MM.1S (cell line): Measurements from ENCODE around the gene MLLT1.
"Not testable (repeated sequence)": the region's sequence is repeated elsewhere in the genome, so short reads cannot be mapped to it uniquely, and the experiment has no call there.

Source experiments
- DNase-seq: peaks from one replicate; pipeline ENCODE4 v3.0.0-alpha.2; 2015
- H2AFZ ChIP-seq: fragments of 300-600 bp; sonication (generic); 2 replicates; pipeline ENCODE4 v1.6.0; 2016; ENCODE audit warnings: antibody characterized with exemption, low read length
- H3F3A ChIP-seq: fragments of 300-600 bp; sonication (generic); 2 replicates; pipeline ENCODE4 v1.6.1; 2016; ENCODE audit warnings: mild to moderate bottlenecking, antibody characterized with exemption, low read length, moderate library complexity, mixed read lengths; ENCODE audit not compliant: insufficient read depth
- H3K27ac ChIP-seq: fragments of 300-600 bp; sonication (generic); 2 replicates; pipeline ENCODE4 v1.5.1; 2016; ENCODE audit warnings: mild to moderate bottlenecking, low read length
- H3K27me3 ChIP-seq: fragments of 300-600 bp; sonication (generic); replicated peaks from 2 replicates; pipeline ENCODE4 v1.6.0; 2016; ENCODE audit warnings: low read length; ENCODE audit not compliant: insufficient read depth
- H3K36me3 ChIP-seq: fragments of 300-600 bp; sonication (generic); replicated peaks from 2 replicates; pipeline ENCODE4 v1.6.1; 2016; ENCODE audit warnings: mild to moderate bottlenecking, low read length, mixed read lengths; ENCODE audit not compliant: insufficient read depth
- H3K4me1 ChIP-seq: fragments of 300-600 bp; sonication (generic); 2 replicates; pipeline ENCODE4 v1.6.1; 2016; ENCODE audit warnings: low read length, mixed read lengths
- H3K4me2 ChIP-seq: fragments of 300-600 bp; sonication (generic); 2 replicates; pipeline ENCODE4 v1.6.0; 2016; ENCODE audit warnings: low read depth, low read length
- H3K4me3 ChIP-seq: fragments of 300-600 bp; sonication (generic); 2 replicates; pipeline ENCODE4 v1.5.1; 2016; ENCODE audit warnings: low read length, mixed read lengths
- H3K79me2 ChIP-seq: fragments of 300-600 bp; sonication (generic); 2 replicates; pipeline ENCODE4 v1.6.1; 2016; ENCODE audit warnings: mixed run types, low read length, mixed read lengths
- H3K9ac ChIP-seq: fragments of 300-600 bp; sonication (generic); 2 replicates; pipeline ENCODE4 v1.6.1; 2016; ENCODE audit warnings: low read length, mixed read lengths
- H3K9me2 ChIP-seq: fragments of 300-600 bp; sonication (generic); replicated peaks from 2 replicates; pipeline ENCODE4 v1.6.1; 2016; ENCODE audit warnings: mild to moderate bottlenecking, low read length, mixed read lengths; ENCODE audit not compliant: insufficient read depth
- H3K9me3 ChIP-seq: fragments of 300-600 bp; sonication (generic); replicated peaks from 2 replicates; pipeline ENCODE4 v1.6.1; 2016; ENCODE audit warnings: mild to moderate bottlenecking, low read length, mixed read lengths; ENCODE audit not compliant: insufficient read depth
- H4K20me1 ChIP-seq: fragments of 300-600 bp; sonication (generic); 2 replicates; pipeline ENCODE4 v1.6.1; 2016; ENCODE audit warnings: mild to moderate bottlenecking, low read length, moderate library complexity, mixed read lengths; ENCODE audit not compliant: insufficient read depth
- EZH2 ChIP-seq: fragments of 300-600 bp; sonication (generic); optimal IDR thresholded peaks from 2 replicates; pipeline ENCODE3; 2017; ENCODE audit warnings: low read depth, mild to moderate bottlenecking, antibody characterized with exemption, low read length, mixed read lengths
- EZH2phosphoT487 ChIP-seq: fragments of 300-600 bp; sonication (generic); IDR thresholded peaks from 2 replicates; pipeline ENCODE4 v1.6.1; 2018; ENCODE audit warnings: antibody characterized with exemption, low read length
- TF ChIP-seq, protein P1 (sequence below): fragments of 300-600 bp; sonication (generic); IDR thresholded peaks from 2 replicates; pipeline ENCODE4 v1.5.1; 2016; ENCODE audit warnings: antibody characterized with exemption, low read length, mixed read lengths

The MLLT1 gene

DNA sequence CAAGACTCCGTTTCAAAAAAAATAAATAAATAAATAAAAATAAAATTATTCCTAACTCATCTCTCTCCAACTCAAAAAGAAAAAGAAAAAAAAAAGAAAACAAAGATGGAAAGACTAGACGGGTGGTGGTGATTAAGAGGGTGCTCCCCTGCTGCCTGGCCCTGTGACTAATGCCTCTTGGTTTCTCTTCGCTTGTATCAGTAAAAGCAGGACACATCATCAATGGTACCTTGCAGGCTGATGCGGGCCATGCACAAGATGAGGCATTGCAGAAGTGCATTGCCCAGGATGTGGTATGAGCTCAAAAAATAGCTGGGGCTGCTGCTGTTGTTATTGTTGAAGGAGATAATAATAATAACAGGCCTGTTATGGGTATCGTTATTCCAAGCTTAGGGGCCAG lies 39.0 kb upstream of the MLLT1 start:
- no peaks in the 10 kb centered on the region for H3K36me3 ChIP-seq
- H3K27me3 ChIP-seq = peaks cover 88% of the 10 kb centered on the region
- no peaks in the 10 kb centered on the region for H3K79me2 ChIP-seq
- H2AFZ ChIP-seq = no peak overlapping the region
- TF ChIP-seq, protein P1, sequence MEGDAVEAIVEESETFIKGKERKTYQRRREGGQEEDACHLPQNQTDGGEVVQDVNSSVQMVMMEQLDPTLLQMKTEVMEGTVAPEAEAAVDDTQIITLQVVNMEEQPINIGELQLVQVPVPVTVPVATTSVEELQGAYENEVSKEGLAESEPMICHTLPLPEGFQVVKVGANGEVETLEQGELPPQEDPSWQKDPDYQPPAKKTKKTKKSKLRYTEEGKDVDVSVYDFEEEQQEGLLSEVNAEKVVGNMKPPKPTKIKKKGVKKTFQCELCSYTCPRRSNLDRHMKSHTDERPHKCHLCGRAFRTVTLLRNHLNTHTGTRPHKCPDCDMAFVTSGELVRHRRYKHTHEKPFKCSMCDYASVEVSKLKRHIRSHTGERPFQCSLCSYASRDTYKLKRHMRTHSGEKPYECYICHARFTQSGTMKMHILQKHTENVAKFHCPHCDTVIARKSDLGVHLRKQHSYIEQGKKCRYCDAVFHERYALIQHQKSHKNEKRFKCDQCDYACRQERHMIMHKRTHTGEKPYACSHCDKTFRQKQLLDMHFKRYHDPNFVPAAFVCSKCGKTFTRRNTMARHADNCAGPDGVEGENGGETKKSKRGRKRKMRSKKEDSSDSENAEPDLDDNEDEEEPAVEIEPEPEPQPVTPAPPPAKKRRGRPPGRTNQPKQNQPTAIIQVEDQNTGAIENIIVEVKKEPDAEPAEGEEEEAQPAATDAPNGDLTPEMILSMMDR = no peak
- TF ChIP-seq EZH2phosphoT487 (no peak), EZH2 (no peak)
- H3F3A ChIP-seq = no peaks in the 10 kb centered on the region
- H3K9ac ChIP-seq = no peak overlapping the region
- DNase-seq = no peak
- no peaks in the 10 kb centered on the region for H3K4me1 ChIP-seq
- no peak overlapping the region for H3K27ac ChIP-seq
- no peaks in the 10 kb centered on the region for H4K20me1 ChIP-seq
- H3K4me2 ChIP-seq = no peak overlapping the region
- H3K9me3 ChIP-seq = no peaks in the 10 kb centered on the region
- H3K9me2 ChIP-seq = no peaks in the 10 kb centered on the region
- H3K4me3 ChIP-seq = no peak overlapping the region

DNA sequence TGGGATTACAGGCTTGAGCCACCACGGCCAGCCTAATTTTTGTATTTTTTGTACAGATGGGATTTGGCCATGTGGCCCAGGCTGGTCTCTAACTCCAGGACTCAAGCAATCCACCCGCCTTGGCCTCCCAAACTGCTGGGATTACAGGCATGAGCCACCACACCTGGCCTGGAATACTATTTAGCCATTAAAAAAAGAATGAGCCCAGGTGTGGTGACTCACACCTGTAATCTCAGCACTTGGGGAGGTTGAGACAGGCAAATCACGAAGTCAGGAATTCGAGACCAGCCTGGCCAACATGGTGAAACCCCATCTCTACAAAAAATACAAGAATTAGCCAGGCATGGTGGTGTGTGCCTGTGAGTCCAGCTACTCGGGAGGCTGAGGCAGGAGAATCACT lies 35.9 kb upstream of the MLLT1 start:
- peaks cover 91% of the 10 kb centered on the region for H3K27me3 ChIP-seq
- H3K9ac ChIP-seq, H2AFZ ChIP-seq, H3F3A ChIP-seq, H3K9me3 ChIP-seq, H3K27ac ChIP-seq, H4K20me1 ChIP-seq, H3K4me2 ChIP-seq, H3K4me1 ChIP-seq, H3K79me2 ChIP-seq, DNase-seq, H3K9me2 ChIP-seq, H3K36me3 ChIP-seq, H3K4me3 ChIP-seq: not testable (repeated sequence)

DNA sequence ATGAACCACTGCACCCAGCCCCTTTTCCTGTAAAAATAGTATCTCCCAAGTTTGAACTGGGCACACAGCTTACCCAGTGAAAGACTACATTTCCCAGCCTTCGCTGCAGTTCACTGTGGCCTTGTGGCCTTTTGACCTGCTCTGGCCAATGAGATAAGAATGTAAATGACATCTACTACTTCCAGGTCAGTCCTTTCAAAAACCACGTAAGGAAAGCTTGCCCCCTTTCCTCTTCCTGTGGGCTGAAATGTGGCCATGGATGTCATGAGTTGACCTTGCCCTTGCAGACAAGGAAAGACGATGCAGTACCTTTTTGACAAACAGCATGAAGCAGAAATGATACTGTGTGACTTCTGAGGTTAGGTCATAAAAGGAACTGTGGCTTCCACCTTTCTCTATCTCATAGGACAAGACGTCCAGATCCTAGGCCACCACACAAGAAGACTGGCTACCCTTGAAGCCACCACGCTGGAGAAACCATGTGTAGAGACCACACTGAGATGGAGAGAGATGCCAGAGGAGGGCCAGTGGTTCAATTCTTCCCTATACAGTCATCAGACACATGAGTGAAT lies 33.7 kb upstream of the MLLT1 start:
- Histone ChIP-seq H3K4me2 (no peak overlapping the region), H3K4me1 (no peaks in the 10 kb centered on the region), H3K9me3 (no peaks in the 10 kb centered on the region), H2AFZ (no peak overlapping the region), H3K4me3 (no peak overlapping the region), H3F3A (no peaks in the 10 kb centered on the region), H3K36me3 (no peaks in the 10 kb centered on the region), H3K9me2 (no peaks in the 10 kb centered on the region), H3K9ac (no peak overlapping the region), H3K27ac (no peak overlapping the region), H3K79me2 (no peaks in the 10 kb centered on the region), H3K27me3 (peaks cover 87% of the 10 kb centered on the region), H4K20me1 (no peaks in the 10 kb centered on the region)
- no peak for DNase-seq
- no peak for TF ChIP-seq EZH2phosphoT487

DNA sequence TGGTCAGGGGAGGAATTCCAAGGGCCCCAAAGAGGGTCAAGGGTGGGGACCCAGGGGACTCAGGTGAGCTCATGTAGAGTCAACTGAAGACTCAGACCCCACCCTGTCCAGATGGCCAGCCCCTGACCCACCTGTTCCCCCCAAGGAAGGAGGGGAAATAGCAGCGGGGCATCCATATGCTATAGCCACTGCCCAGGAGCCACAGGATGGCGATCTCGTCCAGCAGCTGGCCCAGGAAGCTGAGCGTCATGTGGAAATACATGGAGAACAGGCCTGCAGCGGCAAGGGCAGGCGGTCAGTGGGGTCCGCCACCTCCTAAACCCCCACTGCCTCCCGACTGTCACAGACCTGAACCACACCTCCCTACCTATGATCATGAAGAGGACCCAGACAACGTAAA lies 32.2 kb upstream of the MLLT1 start:
- H3F3A ChIP-seq = no peaks in the 10 kb centered on the region
- no peaks in the 10 kb centered on the region for H4K20me1 ChIP-seq
- no peaks in the 10 kb centered on the region for H3K79me2 ChIP-seq
- no peak overlapping the region for H3K4me3 ChIP-seq
- no peaks in the 10 kb centered on the region for H3K9me3 ChIP-seq
- H3K27ac ChIP-seq = no peak overlapping the region
- no peaks in the 10 kb centered on the region for H3K36me3 ChIP-seq
- H3K9ac ChIP-seq = no peak overlapping the region
- no peak overlapping the region for H3K4me2 ChIP-seq
- H3K4me1 ChIP-seq = no peaks in the 10 kb centered on the region
- DNase-seq = no peak
- H3K27me3 ChIP-seq = peaks cover 87% of the 10 kb centered on the region
- H3K9me2 ChIP-seq = no peaks in the 10 kb centered on the region
- TF ChIP-seq, protein P1 = no peak
- TF ChIP-seq EZH2 (no peak), EZH2phosphoT487 (no peak)
- H2AFZ ChIP-seq = no peak overlapping the region
